ENCODE data around the gene FAXDC2. TPM values are rescaled to one million over a fixed set of nuclear protein-coding genes. Genes with fewer than 3 reads are reported as not detected.
A peak's percentile ranks its signal among the peaks of the same experiment; 100 is the strongest.

Gene FAXDC2
- total and polyA plus RNA-seq, 9 of the 15 experiments (the other 6 are each of a cell fraction or from before 2014, with no cell fraction given): 2.4 to 30.0 (median 9.9) TPM

- TF ChIP-seq ZMIZ1 (IDR thresholded peaks at IDR 0.05; ENCODE audit: low read depth in 2 of 2, low read length in 2 of 2): peak in 1 of 2 experiments; percentile 78; a peak in 2 of 4 replicates
- no peak for TF ChIP-seq DDX20 (tag; IDR thresholded peaks at IDR 0.05; ENCODE audit: low read depth)
- TF ChIP-seq TSC22D4 (tag; IDR thresholded peaks at IDR 0.05): no peak
- 0 out of 2 replicates have a peak, but pooled peaks have one; percentile 3 for TF ChIP-seq ZNF668 (CRISPR knock-in tag; IDR thresholded peaks at IDR 0.05)
- peak in 1 of 2 experiments; percentile 35; a peak in 1 of 4 replicates for TF ChIP-seq MNT (conservative IDR thresholded peaks at IDR 0.05)
- 0 out of 2 replicates have a peak, but pooled peaks have one; percentile 24 for TF ChIP-seq ELF1 (tag; IDR thresholded peaks at IDR 0.05)
- TF ChIP-seq FOXM1 (IDR thresholded peaks at IDR 0.05; ENCODE audit: low read depth): peak; percentile 71; the same call in 1 of the 2 replicates
- no peak for TF ChIP-seq FOXM1 (CRISPR knock-in tag; IDR thresholded peaks at IDR 0.05; ENCODE audit: low read depth)
- no peak for TF ChIP-seq XRCC3 (IDR thresholded peaks at IDR 0.05)
- TF ChIP-seq KLF1 (tag; IDR thresholded peaks at IDR 0.05): no peak
- no peak for TF ChIP-seq CREB5 (CRISPR knock-in tag; IDR thresholded peaks at IDR 0.05)
- TF ChIP-seq SP2 (IDR thresholded peaks at IDR 0.05; ENCODE audit: extremely low read depth, low read depth, low read length, poor library complexity, severe bottlenecking): no peak
- 0 out of 2 replicates have a peak, but pooled peaks have one; percentile 23 for TF ChIP-seq GABPB1 (CRISPR knock-in tag; IDR thresholded peaks at IDR 0.05)
- TF ChIP-seq CTBP1 (IDR thresholded peaks at IDR 0.05; ENCODE audit: borderline replicate concordance): peak; percentile 90
- TF ChIP-seq FOXJ3 (CRISPR knock-in tag; IDR thresholded peaks at IDR 0.05): no peak
- no peak for TF ChIP-seq BRCA1 (IDR thresholded peaks at IDR 0.05)
- TF ChIP-seq BRCA1 (CRISPR knock-in tag; IDR thresholded peaks at IDR 0.05): no peak
- no peak for TF ChIP-seq IFI16 (CRISPR knock-in tag; IDR thresholded peaks at IDR 0.05)
- TF ChIP-seq ZNF280B (CRISPR knock-in tag; IDR thresholded peaks at IDR 0.05): no peak
These were observed 9.7 kb downstream of the FAXDC2 start (continued) for GRCh38 chr5:154840435-154841272.

Data from K562 (cell line).